Lung microvascular endothelial cell (primary cell): ENCODE data around the gene FIGNL1. TPM values are rescaled to one million over a fixed set of nuclear protein-coding genes. Genes with fewer than 3 reads are reported as not detected.

Source experiments
- DNase-seq, 2 donors: peaks; one replicate each; pipeline versions ENCODE4 v3.0.0 to v3.0.0-alpha.2; 2010; ENCODE audit warnings: low read depth in 2 of 2
- total RNA-seq: library from RNA; depleted of rRNA; stranded (reverse); fragments of >200 nt; gene quantifications from 2 replicates; pipeline ENCODE4 v1.2.1, GENCODE V29; 2014

FIGNL1 gene
- total RNA-seq, 1 donor from 2014 or later: 11.9 TPM

DNA sequence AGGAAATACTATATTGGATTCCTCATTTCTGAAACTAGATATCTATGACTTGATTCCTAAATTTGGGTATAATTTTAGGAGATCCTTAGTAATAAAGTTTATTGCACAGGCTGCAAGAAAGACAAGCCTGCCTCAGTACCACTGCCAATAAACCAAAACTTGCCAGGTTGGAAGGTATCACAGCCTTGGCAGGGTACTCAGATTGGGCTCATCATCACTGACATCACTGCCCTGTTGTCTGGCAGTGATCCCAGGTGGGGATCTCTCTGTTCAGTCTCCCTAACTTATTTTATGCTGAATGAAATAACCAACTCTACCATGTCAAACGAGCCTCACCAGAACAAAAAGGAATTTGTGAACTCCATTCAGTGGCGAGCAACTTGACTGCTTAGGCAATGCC is 18.8 kb downstream of the FIGNL1 start:
- no peak for DNase-seq

DNA sequence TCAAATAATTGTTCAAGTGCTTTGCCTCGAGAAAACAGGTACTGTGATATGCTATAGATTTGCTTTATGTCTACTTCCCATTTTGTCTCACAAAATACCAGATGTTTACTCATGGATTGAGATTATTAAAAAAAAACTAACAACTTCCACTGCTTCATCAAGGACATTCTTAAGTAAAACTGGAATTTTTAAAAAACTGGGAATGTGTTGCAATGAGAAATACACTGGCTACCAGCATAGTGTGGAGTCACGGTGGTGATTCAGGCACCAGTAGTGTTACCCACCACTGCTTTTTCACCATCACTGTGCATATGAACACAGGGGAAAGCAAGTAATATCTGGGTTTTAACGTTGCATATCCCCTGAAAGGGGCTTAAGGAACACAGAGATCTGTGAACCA is 21.2 kb downstream of the FIGNL1 start:
- no peak for DNase-seq

DNA sequence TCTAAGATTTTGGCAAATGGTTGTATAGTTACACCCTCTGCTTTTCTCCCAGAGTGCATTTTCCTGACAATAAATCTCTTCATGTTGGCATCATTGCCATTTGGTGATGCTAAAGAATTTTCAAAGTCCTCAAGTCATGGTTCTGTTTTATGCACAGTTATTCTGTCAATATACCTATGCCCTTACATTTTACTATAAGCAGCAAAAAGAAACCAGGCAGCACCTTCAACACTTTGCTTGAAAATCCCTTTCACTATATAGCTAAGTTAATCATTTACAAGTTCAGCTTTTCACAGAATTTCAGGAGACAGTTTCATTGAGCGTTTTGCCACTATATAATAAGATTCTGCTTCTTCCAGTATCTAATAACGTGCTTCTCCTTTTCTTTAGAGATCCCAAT is 22.6 kb downstream of the FIGNL1 start:
- no peak for DNase-seq

DNA sequence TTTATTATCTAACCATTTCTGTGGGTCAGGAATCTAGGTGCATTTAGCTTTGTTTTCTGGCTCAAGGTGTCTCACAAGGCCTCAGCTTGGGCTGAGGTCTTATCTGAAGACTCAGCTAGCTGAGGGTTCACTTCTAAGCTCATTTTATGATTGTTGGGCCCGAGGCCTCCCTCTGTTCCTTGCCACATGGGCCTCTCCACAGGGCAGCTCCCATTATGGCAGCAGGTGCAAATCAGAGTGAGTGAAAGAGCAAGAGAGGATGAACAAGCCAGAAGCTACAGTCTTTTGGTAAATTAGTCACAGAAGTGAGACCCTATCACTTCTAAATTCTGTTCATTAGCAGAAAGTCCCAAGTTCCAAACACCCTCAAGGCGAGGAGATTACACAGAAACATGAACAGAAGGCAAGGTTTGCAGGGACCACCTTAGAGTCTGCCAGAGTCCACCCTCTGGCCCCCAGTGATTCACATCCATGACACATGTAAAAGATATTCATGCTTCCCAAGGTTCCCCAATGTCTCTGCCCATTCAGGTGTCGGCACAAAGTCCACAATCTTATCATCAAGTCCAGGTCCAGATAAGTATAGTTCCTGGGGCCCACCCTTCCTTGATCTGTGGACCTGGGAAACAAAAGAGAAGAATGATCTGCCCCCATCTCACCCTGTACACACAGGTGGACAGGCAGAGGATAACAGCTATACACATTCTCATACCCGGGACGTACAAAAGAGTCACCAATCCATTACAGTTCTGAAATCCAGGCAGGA is 23.7 kb downstream of the FIGNL1 start:
- DNase-seq: no peak

DNA sequence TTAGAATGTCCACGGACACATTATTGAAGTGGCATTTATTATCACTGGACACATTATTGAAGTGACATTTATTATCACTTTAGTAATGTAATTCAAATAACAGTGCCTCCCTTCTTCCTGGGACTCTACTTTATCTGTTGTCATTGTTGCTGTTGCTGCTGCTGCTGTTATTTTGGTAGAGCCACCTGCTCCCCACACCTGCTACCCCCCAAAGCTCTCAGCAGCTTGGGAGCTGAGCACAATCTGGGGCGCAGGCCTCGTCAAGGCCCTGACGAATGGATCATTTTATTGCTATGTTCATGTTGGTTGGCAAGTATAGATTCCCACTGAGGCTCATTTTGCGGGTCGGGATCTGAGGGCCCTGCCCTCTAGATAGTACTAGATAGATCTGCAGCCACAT is 24.8 kb downstream of the FIGNL1 start:
- no peak for DNase-seq

DNA sequence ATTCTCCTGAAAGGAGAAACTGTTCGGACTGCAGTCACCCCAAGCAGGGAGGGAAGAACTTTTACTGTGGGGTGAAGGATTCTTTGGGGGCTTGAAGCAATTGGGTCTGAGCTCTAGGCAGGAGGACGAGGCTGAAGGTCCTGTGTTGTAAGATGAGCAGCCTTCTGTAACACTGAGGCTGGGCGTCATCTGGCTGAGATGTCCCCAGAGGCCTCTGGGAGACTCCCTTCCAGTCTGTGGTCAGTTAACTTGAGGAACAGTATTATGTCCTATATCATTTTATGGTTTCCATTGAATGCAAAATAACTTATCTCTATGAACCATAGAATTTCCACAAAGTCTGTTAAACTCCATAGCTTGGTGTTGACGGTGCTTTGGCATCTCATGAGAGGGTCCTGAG is 26.3 kb downstream of the FIGNL1 start:
- DNase-seq: no peak

DNA sequence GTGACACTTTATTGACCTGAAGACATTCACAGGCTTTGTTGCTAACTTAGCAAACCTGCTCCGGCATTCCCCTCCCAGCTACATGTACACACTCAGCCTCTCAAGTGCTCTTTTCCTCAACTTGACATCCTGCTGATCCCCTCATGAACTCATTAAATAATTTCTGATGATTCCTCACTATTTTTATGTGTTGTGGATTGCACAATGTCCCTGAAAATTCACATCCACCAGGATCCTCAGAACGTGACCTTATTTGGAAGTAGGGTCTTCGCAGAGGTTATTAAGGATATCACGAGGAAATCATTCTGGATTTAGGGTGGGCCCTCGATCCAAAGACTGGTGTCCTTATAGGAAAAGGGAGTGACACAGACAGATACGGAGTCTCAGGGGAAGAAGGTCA is 27.3 kb downstream of the FIGNL1 start:
- DNase-seq: no peak

DNA sequence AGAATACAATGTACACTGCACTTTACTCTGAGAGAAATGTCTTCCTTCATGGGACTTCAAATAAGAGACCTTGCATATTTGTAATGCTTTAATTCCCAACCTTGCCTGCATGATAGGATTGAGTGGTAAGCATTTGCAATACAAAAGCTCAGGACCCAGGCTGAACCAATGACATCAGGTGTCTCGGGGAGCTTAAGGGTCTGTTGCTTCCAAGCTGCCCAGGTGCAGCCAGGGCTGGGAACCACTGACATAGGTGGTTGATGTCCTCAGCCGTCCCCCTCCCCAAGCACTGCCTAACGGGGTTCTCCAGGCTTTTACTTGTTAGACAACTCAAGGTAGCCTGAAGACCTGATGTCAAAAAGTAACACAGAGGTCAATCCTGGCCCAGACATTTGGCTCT is 29.1 kb downstream of the FIGNL1 start:
- no peak for DNase-seq

DNA sequence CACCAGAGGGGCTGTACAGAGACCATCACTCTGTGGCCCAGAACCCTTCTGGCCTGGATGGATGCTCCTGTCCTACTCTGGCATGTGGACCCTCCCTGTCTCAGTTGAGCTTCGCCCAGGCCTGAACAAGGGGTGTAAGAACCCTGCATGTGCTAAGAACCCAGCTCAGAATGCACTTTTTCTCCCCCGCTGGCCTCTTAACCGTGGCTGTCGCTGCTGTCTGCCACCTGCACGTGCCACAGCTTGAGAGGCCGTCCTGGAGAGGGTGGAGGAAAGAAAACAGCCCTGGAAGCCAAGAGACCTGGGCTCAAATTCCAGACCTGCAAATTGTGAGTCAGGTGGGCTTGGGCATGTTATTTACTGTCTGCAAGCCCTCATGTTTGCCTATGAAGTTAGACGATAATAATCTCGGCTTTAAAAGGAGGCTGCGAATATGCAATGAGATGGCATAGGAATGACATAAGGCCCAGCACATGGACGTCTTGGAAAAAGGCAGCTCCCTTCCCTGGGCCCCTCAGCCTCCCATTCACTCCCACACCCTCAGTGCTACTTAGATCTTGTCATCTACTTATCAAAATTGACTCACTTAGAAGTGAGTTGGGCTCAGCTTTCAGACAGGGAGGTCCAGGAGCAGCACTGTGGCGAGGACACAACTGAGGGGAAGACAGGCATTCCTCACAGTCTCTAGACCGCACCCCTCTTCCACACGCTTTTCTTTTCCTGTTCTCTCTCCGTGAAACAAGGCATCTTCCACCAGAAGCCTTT is 31.4 kb downstream of the FIGNL1 start:
- DNase-seq: no peak

DNA sequence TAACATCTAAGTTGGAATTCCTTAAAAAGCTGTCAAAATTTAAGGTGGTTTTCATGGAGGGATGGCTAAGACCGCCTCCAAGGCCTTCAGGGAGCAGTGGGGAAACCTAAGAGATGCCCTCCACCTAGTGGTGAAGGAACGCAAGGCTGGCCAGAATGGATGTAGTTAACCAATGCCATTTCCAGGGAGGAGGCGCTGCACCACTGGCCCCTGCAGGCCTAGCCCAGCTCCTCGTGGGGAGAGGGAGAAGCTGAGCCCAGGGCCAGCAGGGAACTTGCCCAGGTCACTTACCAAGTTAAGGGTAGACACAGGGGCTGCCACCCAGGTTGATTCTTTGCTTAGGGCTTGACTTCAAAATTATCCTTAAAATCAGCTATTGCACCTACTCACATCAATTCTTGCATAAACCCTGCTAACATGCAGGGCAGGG is 32.0 kb downstream of the FIGNL1 start:
- peak; percentile 66 to 79 for DNase-seq

DNA sequence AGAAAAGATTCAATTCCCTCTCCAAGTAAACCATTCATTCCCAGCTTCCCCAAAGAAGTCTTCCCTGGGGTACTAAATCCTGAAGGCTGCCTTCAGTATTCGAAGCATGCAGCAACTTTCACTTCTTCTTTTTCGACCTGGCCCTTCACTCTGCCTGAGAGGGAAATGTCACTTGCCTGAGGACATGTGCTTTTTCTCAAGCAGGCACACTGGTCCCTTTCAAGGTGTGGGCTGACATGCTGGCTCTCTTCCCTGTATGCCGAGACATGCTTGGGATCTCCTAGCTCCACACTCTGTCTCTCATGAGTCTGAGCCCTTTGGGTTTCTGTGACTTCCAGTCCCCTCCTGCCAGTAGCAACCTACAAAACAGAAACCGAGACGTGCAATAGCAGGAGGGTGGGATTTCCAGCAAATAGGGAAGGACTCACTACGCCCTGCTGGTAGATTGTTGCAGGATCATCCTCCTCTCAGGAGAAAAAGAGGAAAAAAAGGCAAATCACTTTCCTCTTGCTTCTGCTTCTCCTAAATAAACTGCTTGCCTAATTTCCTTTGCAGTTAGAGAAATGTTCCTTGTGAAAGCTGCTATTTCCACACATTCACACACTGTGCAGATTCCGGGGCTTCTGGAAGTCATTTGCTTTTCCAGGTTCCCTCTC is 33.5 kb downstream of the FIGNL1 start:
- no peak for DNase-seq

DNA sequence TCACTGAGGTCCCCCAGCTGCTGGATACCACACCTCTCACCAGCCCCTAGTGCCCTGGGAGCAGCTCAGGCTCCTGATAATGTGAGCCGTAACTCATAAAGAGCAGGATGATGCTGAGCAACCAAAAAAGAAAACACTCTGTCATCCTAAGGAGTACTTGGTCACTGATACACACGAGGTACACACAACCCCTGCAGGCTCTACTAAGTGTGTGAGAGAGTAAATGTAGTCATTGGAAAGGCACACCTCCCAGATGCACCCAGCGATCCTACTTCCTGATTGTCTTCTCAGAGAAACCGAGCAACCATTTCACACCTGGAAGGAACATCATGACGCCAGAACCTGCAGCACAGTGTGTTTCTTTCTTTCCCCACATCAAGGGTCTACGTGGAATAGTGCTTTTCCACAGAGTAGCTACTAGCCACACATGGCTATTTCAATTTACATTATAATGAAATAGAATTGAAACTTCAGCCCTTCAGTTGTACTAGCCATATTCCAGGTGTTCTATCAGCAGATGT is 34.2 kb downstream of the FIGNL1 start:
- DNase-seq: no peak

DNA sequence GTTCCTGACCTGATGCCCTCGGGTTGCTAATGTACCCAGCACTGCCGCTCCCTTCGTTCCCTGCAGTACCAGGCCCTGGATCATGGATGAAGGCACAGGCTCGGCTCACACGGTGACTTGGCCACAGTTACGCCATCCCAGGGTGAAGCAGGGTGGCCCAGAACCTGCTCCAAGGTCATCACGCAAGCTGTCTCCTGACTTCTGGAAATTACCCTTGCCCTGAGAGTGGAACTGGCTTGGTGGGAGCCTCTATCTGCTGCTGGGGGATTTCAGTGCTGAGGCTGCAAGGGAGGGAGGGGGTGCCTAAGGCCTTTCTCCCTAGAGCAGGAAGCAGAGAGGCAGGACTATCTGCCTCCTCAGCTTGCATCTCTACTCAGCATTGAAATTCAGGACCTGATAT is 36.6 kb downstream of the FIGNL1 start:
- DNase-seq: no peak

DNA sequence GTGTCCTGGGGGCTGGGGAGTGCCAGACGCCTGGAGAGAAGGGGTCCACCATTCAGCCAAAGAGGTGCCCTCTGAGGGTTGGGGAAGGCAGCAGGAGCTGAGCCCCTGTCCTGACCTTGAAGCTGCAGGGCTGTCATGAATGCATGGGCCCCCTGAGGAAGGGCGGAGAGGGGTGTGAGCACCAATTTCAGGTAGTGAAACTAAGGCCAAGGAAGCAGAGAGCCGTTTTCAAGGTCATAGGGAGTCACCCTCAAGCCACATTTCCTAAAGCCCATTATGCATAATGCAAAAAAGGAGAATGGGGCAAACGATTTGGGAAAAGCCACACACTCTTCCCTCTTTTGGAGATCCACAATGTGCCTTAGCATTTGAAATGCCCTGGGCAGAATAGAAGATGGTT is 37.2 kb downstream of the FIGNL1 start:
- DNase-seq: no peak

DNA sequence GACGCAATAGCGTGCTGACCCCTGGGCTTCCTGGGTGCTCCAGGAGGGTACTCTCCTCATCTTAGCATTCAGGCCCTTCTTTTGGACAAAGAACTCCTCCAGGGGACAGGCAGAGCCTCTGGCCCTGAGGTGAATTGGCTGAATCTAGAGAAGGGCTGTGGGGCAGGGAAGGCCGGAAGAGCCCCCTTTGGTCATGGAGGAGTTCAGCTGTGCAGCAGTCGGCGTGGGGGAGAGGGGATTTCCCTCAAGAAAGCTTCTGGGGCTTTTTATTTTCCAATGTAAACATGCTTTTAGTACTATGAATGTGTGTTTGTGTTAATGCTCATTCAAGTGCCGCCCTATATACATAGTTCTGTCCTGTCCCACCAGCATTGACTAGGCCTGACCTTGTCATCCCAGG is 38.8 kb downstream of the FIGNL1 start:
- DNase-seq: no peak

DNA sequence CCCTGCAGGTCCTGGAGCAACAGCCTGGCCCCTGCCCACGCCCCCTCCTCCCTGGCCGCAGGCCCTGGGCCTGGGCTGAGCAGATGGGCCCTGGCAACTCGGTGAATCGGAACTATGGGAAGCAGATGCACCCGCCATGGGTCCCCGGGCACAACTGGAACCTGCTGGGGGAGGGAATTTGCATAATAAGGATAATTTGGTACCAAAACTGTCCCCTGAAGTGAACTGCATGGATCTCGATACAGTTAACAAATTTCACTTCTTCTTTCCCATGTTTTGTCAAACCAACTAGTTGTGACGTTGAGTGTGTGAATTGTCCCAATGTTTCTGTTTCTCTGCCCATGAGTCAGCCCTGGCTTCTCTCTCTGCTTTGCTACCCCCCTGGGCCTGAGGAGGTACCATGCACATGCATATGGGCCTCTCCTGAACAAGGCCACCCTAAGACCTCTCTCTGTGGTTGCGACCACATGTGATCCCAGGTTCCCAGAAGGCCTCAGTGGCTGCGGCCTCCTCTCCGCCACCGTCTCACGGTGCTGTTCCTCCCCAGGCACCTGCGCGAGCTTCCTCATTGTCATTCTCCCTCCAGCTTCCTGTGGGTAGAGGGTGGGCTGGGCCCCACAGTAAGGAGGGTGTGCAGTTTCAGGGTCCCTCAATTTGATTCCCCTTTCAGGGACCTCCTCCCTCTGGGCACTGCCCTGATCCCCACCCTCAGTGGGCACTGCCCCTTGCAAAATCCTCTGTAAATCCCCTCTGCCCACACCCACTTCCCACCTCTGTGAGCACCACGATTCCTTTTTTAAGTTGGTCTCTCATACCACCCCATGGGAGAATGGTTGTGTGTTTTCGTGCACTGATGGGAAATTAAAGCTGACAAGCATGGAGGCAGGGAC is 40.0 kb downstream of the FIGNL1 start:
- DNase-seq: no peak

DNA sequence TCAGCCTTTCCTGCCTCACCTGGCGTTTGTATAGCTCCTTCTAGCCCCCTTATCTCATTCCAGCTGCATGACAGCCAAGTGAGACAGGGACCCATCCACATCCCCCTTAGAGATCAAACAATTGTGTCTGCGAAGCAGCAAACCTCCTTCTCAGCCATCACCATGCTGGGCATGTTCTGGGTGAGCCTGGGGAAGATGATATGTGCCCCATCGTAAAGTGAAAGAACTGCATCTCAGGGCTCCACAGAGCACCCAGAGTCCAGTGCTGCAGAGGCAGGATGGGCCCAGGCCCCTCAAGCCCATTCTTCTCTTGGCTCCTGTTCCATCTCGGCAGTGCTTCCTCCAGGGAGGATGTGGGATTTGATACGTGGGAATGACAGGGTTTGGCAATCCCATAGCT is 43.2 kb downstream of the FIGNL1 start:
- no peak for DNase-seq

DNA sequence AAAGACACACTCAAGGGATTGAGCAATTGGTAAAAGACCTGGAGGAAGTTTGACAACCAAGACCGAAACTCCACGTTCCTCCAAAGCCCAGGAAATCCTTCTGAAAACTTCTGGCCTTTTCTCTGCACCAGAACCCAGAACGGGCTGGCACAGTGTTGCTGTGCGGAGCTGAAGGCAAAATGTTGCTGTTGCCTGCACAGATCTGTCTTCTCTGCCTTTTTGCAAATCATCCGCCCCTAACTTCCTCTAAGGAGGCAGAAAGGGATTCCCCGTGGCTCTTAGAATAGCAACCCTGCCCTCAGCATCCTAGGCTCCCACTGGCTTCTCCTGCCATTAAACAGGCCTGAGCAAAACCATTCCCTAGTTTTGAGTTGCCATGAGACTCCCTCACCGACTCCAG is 44.9 kb downstream of the FIGNL1 start:
- DNase-seq: no peak

DNA sequence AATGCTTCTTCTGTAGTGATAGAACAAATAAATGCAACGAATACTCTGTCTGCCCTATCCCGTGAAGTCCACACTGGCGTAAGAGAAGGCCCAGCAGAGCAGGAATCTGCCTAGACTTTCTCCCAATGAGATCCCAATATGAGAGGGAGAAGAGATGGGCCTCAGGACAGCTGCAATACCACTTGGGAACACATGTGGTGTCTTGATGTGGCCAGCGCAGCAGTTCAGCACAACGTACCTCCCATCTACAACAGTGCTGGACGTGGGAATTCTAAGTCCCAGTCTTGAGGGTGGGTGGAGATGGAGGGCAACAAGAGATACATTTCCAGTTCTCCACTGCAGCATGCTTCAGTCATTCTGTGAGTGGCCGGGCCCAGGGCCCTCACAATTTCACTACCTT is 45.8 kb downstream of the FIGNL1 start:
- no peak for DNase-seq

DNA sequence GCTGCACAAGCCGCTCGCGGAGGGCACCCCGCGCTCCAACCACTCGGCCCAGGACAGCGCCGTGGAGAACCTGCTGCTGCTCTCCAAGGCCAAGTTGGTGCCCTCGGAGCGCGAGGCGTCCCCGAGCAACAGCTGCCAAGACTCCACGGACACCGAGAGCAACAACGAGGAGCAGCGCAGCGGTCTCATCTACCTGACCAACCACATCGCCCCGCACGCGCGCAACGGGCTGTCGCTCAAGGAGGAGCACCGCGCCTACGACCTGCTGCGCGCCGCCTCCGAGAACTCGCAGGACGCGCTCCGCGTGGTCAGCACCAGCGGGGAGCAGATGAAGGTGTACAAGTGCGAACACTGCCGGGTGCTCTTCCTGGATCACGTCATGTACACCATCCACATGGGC is 50.0 kb downstream of the FIGNL1 start:
- DNase-seq: no peak

DNA sequence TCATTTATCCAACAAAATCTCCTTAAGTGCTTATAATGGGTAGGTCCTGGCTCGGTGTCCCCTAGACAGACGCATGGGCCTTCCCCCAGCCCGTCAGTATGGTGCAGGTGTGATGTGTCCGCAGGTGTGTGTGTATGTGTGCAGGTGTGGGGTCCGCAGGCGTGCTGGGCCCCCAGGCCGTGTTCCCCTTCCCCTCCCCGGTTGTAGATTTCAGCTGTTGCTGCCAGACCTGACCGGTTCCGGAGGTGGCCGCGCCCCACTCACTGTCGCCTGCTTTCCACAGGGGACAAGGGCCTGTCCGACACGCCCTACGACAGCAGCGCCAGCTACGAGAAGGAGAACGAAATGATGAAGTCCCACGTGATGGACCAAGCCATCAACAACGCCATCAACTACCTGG is 50.5 kb downstream of the FIGNL1 start:
- no peak for DNase-seq
